Cardiac fibroblast (primary cell): ENCODE measurements around the gene C1orf21.
A peak's percentile ranks its signal among the peaks of the same experiment; 100 is the strongest.

Experiments used
- DNase-seq, 2 donors: peaks; one replicate each; pipeline versions ENCODE4 v3.0.0 to v3.0.0-alpha.2; 2010; ENCODE audit warnings: low read depth in 2 of 2
- H3K4me3 ChIP-seq, 2 donors: replicated peaks in 1 of 2; 1 replicate in 1 of 2; 2 replicates in 1 of 2; pipeline ENCODE4 v1.5.1; 2011; ENCODE audit warnings: low read depth in 2 of 2, low read length in 2 of 2, mild to moderate bottlenecking in 2 of 2, moderate library complexity in 1 of 2
- TF ChIP-seq, protein P1 (sequence below): IDR thresholded peaks from one replicate; pipeline ENCODE4 v1.5.1; 2011; ENCODE audit warnings: low read depth, mild to moderate bottlenecking, low read length, inconsistent platforms

The C1orf21 gene

DNA sequence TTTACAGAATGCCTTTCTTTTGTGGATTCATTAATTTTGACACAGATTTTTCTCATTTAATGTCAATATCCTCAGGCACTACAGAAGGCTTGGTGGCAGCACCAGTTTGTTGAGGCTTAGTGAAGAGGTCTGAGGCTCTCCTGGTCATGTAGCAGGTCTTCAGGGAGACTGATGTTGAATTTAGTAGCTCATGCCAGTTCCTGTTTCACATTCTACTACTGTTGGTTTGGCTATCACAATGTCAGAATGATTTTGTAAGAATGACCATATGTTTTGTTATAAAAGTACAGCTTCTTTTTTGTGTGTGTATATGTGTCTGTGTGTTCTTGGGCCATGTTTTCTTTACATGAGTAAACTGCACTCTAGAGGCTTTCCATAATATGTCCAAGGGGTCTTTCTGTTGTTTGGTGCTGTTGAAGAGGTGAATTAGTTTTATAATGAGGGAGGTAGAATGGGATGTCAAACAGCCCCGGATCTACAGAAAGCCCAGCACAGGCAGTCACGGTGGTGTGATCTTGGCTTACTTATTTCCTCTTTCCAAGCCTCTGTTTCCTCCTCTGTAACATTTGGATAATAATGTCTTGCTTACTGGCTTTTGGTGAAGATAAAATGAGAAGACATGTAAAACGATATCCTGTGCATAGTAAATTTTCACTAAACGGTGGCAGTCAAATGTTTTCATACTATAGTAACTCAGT is 32.0 kb downstream of the C1orf21 start:
- H3K4me3 ChIP-seq = no peak overlapping the region
- DNase-seq = no peak
- TF ChIP-seq, protein P1, sequence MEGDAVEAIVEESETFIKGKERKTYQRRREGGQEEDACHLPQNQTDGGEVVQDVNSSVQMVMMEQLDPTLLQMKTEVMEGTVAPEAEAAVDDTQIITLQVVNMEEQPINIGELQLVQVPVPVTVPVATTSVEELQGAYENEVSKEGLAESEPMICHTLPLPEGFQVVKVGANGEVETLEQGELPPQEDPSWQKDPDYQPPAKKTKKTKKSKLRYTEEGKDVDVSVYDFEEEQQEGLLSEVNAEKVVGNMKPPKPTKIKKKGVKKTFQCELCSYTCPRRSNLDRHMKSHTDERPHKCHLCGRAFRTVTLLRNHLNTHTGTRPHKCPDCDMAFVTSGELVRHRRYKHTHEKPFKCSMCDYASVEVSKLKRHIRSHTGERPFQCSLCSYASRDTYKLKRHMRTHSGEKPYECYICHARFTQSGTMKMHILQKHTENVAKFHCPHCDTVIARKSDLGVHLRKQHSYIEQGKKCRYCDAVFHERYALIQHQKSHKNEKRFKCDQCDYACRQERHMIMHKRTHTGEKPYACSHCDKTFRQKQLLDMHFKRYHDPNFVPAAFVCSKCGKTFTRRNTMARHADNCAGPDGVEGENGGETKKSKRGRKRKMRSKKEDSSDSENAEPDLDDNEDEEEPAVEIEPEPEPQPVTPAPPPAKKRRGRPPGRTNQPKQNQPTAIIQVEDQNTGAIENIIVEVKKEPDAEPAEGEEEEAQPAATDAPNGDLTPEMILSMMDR = no peak

DNA sequence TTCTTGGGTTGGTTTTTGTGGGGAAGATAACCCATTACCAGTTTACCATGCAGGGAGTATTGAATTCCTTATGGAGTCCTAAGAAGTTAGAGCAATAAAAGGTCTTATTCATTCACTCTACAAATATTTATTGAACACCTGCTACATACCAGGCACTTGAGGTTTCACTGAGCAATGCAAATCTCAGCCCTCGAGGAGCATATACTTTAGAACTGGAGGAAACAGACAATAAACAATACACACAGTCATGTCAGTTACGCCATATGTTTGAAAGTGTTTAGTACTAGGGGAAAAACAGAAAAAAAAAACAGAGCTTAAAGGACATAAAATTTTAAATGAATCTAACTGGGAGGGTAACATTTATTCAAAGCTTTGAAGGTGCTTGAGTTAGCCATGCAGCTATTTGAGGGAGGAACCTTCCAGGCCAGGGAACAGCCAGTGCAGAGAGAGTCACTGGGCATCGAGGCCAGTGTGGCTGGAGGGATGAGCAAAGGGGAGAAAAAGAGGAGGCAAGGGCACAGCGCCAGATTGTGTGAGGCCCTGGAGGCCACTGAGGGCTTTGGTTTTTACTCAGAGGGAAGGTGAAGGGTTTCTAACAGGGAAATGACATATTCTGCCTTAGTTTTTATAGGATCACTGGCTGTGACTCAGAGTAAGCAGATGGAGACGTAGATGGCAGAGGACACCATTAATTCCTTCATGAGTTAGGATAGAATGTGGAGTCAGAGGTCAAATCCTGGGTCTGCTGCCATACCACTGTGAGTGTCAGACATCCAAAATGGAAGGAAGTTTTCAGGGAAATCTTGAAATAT is 32.7 kb downstream of the C1orf21 start:
- H3K4me3 ChIP-seq = no peak overlapping the region
- peak in 1 of 2 donors; percentile 30 for DNase-seq
- TF ChIP-seq, protein P1 = no peak

DNA sequence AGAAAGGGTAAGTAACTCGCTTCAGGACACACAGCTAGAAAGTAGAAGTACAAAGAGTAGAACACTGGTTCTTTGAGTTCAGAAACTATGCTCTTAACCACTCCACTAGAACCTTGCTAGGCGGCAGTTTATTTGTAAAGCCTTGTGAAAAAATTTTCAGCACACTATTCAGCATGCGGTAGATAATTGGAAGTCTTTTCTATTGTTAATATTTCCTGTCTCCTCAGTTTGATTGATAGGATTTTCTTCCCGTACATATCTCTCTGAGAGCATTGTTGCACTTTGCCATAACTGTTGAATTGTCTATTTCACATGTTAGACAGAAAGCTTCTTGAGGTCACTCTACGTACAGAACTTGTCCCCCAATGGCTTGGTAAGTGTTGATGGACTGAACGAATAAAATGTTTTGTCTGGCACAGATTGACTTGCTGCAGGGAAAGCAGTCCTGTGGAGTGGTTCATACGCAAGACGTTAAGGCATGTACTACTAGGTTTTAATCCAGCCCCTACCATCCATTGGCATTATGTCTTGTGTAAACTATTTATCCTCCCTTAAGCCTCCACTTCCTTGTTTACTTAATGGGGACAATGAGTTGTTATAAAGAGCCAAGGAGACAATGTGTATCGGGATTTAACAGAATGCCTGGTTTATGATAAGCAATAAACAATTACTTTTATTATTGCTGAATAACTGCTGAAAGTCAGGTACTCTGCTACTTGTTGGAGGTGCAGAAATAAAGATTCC is 35.8 kb downstream of the C1orf21 start:
- H3K4me3 ChIP-seq = no peak overlapping the region
- no peak for DNase-seq
- TF ChIP-seq, protein P1 = no peak

DNA sequence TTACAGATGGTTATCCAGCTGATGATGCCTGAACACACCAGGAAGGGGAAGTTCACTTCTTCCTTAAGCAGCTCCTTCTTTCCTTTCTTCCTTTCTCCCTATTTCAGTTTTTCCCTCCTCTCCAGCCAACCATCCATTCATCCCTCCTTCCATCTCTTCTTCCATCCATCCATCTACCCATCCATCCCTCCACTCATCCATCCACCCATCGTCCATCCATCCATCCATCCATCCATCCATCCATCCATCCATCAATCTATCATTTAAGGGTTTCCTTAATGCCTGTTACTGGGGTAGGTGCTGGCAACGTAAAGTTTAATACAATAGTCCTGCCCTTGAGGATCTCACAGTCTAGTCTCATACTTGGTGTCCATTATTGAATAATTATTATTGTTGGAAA is 36.8 kb downstream of the C1orf21 start:
- H3K4me3 ChIP-seq = no peak overlapping the region
- no peak for DNase-seq
- TF ChIP-seq, protein P1 = no peak

DNA sequence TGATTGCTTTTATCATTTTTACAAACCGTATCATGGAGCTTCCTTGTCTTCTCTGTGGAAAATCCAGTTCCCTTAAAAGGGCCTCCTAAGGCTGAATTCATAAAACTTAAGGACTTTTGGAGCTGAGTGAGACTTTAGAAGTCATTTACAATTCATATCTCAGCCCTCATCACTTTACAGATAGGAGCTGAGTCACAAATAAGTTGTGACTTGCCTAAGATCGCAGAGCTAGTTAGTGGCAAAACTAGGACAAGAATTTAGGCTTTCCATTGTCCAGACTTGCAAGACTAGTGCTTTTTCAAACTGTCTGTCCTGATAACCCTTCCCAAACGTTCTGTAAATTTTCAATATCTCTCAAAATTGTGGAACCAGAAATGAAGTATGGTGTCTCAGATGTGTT is 37.3 kb downstream of the C1orf21 start:
- no peak for DNase-seq
- TF ChIP-seq, protein P1 = no peak
- no peak overlapping the region for H3K4me3 ChIP-seq

DNA sequence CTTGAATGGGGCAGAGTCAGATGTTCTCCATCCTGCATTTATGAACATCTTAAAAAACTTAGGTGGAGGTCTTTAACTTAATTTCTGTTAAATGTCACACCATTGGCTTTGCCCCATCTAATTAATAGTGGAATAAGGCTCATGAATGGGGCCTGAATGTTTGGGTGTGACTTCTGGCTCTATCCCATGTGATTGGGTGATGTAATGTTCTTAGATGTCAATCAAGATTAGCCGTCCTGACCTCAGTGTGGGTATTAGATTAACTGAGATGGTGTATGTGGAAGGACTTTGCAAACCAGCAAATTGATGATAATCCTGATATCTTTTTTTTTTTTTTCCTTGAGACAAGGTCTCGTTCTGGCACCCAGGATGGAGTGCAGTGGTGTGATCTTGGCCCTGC is 38.1 kb downstream of the C1orf21 start:
- TF ChIP-seq, protein P1 = no peak
- DNase-seq = no peak
- H3K4me3 ChIP-seq = no peak overlapping the region
